H1 (cell line): Measurements from ENCODE around the gene NOTCH4. TPM values are rescaled to one million over a fixed set of nuclear protein-coding genes. Genes with fewer than 3 reads are reported as not detected.

Experiments
- ATF3 ChIP-seq: IDR thresholded peaks from 2 replicates; pipeline ENCODE4 v1.6.1; 2011; ENCODE audit warnings: low read depth, mild to moderate bottlenecking, low read length; ENCODE audit not compliant: insufficient read depth
- BCL11A ChIP-seq, 2 experiments: IDR thresholded peaks; one replicate each; pipeline ENCODE4 v1.6.1; 2011; ENCODE audit warnings: low read depth in 2 of 2, low read length in 2 of 2, mild to moderate bottlenecking in 2 of 2
- CREB1 ChIP-seq: IDR thresholded peaks from 2 replicates; pipeline ENCODE4 v1.6.1; 2012; ENCODE audit warnings: inconsistent platforms
- CTBP2 ChIP-seq: IDR thresholded peaks from 2 replicates; pipeline ENCODE4 v1.7.0; 2011; ENCODE audit warnings: borderline replicate concordance, mild to moderate bottlenecking, moderate library complexity, mixed read lengths, low read length; ENCODE audit not compliant: insufficient read depth, insufficient read length
- CTCF ChIP-seq, 3 experiments: IDR thresholded peaks; 1 replicate in 2 of 3; 2 replicates in 1 of 3; pipeline versions ENCODE4 v1.5.1 to v1.6.1; 2011; ENCODE audit warnings: low read length in 3 of 3, mild to moderate bottlenecking in 3 of 3, inconsistent platforms in 2 of 3, low read depth in 1 of 3, moderate library complexity in 1 of 3; ENCODE audit not compliant: insufficient read depth in 1 of 3; ENCODE audit errors: control extremely low read depth in 1 of 3
- EGR1 ChIP-seq: IDR thresholded peaks from 2 replicates; pipeline ENCODE4 v1.6.1; 2011; ENCODE audit warnings: low read depth, low read length, borderline replicate concordance
- EZH2 ChIP-seq: fragments of 200-600 bp; sonication (generic); IDR thresholded peaks from 2 replicates; pipeline ENCODE4 v1.7.1; 2012; ENCODE audit warnings: low read depth, mild to moderate bottlenecking, moderate library complexity, low read length, inconsistent platforms; ENCODE audit not compliant: severe bottlenecking
- GABPA ChIP-seq: IDR thresholded peaks from 2 replicates; pipeline ENCODE4 v1.6.1; 2011; ENCODE audit warnings: mild to moderate bottlenecking, low read length, moderate library complexity, borderline replicate concordance; ENCODE audit not compliant: insufficient read depth
- JUN ChIP-seq: IDR thresholded peaks from 2 replicates; pipeline ENCODE4 v1.6.1; 2011; ENCODE audit warnings: low read depth, mild to moderate bottlenecking, improper control_type of control experiment, low read length
- JUND ChIP-seq: IDR thresholded peaks from 2 replicates; pipeline ENCODE4 v1.6.1; 2011; ENCODE audit warnings: mild to moderate bottlenecking, improper control_type of control experiment, low read length
- KDM1A ChIP-seq: fragments of 200-600, 300-600 bp; sonication (generic); IDR thresholded peaks from 2 replicates; pipeline ENCODE4 v1.7.1; 2016; ENCODE audit warnings: mild to moderate bottlenecking, low read length, borderline replicate concordance
- POLR2AphosphoS5 ChIP-seq: IDR thresholded peaks from 2 replicates; pipeline ENCODE4 v1.6.1; 2011; ENCODE audit warnings: low read depth, low read length
- POU5F1 ChIP-seq: IDR thresholded peaks from 2 replicates; pipeline ENCODE4 v1.6.1; 2011; ENCODE audit warnings: low read depth, mild to moderate bottlenecking, low read length, moderate library complexity
- RFX5 ChIP-seq: IDR thresholded peaks from 2 replicates; pipeline ENCODE4 v1.6.1; 2011; ENCODE audit warnings: low read depth, low read length, improper control_type of control experiment, borderline replicate concordance
- RXRA ChIP-seq: IDR thresholded peaks from 2 replicates; pipeline ENCODE4 v1.6.1; 2011; ENCODE audit warnings: low read depth, mild to moderate bottlenecking, low read length, moderate library complexity; ENCODE audit not compliant: insufficient read depth
- SIN3A ChIP-seq, 2 experiments: IDR thresholded peaks in 1 of 2; conservative IDR thresholded peaks in 1 of 2; 2 replicates each; pipeline ENCODE4 v1.6.1; 2011 to 2012; ENCODE audit warnings: low read length in 2 of 2, improper control_type of control experiment in 1 of 2, low read depth in 1 of 2, mild to moderate bottlenecking in 1 of 2
- SIRT6 ChIP-seq: IDR thresholded peaks from one replicate; pipeline ENCODE4 v1.7.1; 2012; ENCODE audit warnings: low read length, inconsistent platforms
- SP1 ChIP-seq: IDR thresholded peaks from 2 replicates; pipeline ENCODE4 v1.6.1; 2011; ENCODE audit warnings: low read depth, low read length
- SP4 ChIP-seq: IDR thresholded peaks from 2 replicates; pipeline ENCODE4 v1.6.1; 2012; ENCODE audit warnings: low read length, inconsistent platforms
- TAF1 ChIP-seq: IDR thresholded peaks from 2 replicates; pipeline ENCODE4 v1.6.1; 2011; ENCODE audit warnings: mild to moderate bottlenecking, low read depth, low read length
- TBP ChIP-seq: IDR thresholded peaks from 2 replicates; pipeline ENCODE4 v1.6.1; 2011; ENCODE audit warnings: low read depth, low read length, improper control_type of control experiment
- polyA plus RNA-seq, 7 experiments: library from polyadenylated mRNA; depleted of rRNA in 3 of 7; stranded (reverse) in 5 of 7; unstranded in 2 of 7; fragments of >200 nt in 5 of 7; fragments of 200-250 nt in 2 of 7; gene quantifications; 1 replicate in 5 of 7; 2 replicates in 1 of 7; 4 replicates in 1 of 7; pipeline versions ENCODE4 v1.2.1 to v1.2.3, GENCODE V29; 2011 to 2013; ENCODE audit warnings: missing spikeins in 2 of 7, mixed read lengths in 2 of 7
- total RNA-seq: library from RNA; stranded (reverse); fragmentation: NEBNext Ultra II Directional; extraction: Animal tissue kit (Norgen Biotek cat#: 25700); gene quantifications from 2 replicates; pipeline ENCODE4 v1.2.1, GENCODE V29; 2021

Gene NOTCH4
- total and polyA plus RNA-seq, 2 of the 8 experiments (the other 6 are each of a cell fraction or from before 2014, with no cell fraction given) = 1.9 to 2.8 TPM

- TF ChIP-seq EZH2 = no peak
- no peak for TF ChIP-seq SIRT6
- no peak for TF ChIP-seq BCL11A (IDR thresholded peaks at IDR 0.05; ENCODE audit: low read depth in 2 of 2, low read length in 2 of 2)
- no peak for TF ChIP-seq RFX5
- TF ChIP-seq CREB1 = peak; percentile 98
- peak in 1 of 2 experiments; percentile 64; a peak in 2 of 4 replicates for TF ChIP-seq SIN3A (conservative IDR thresholded peaks at IDR 0.05 in 1 of 2, IDR thresholded peaks at IDR 0.05 in 1 of 2; ENCODE audit: low read depth in 1 of 2, low read length in 2 of 2)
- no peak for TF ChIP-seq RXRA
- no peak for TF ChIP-seq POU5F1
- TF ChIP-seq EGR1 = no peak; the same call in 1 of the 2 replicates
- peak; percentile 37 for TF ChIP-seq CTBP2
- TF ChIP-seq KDM1A = no peak
- TF ChIP-seq POLR2AphosphoS5 = peak; percentile 93
- peak; percentile 40; the same call in 1 of the 2 replicates for TF ChIP-seq SP1
- TF ChIP-seq JUN = no peak
- peak; percentile 96 for TF ChIP-seq JUND
- TF ChIP-seq CTCF (IDR thresholded peaks at IDR 0.05; ENCODE audit: control extremely low read depth in 1 of 3, insufficient read depth in 1 of 3, low read depth in 1 of 3, low read length in 3 of 3) = peak in 1 of 3 experiments; percentile 4; a peak in 1 of 4 replicates
- TF ChIP-seq SP4 = no peak; the same call in 1 of the 2 replicates
- TF ChIP-seq TBP = peak; percentile 63
- no peak for TF ChIP-seq GABPA
- TF ChIP-seq ATF3 = peak; percentile 52; the same call in 1 of the 2 replicates
- TF ChIP-seq TAF1 = peak; percentile 80
Observed at GRCh38 chr6:32195902-32196681, 27.8 kb downstream of the NOTCH4 start (continued).
